HEK293 (cell line): ENCODE data around the gene RNASE4.

Experiments
- CTCF ChIP-seq: fragments of 450-650 bp; formaldehyde crosslinking; IDR thresholded peaks from 2 replicates; pipeline ENCODE4 v1.5.1; 2016; ENCODE audit warnings: missing biosample characterization, missing genetic modification characterization
- SETDB1 ChIP-seq: IDR thresholded peaks from one replicate; pipeline ENCODE4 v1.6.1; 2017; ENCODE audit warnings: mild to moderate bottlenecking, low read length, moderate library complexity, mixed read lengths; ENCODE audit not compliant: insufficient read length
- ZNF132 ChIP-seq: fragments of 450-650 bp; formaldehyde crosslinking; IDR thresholded peaks from 2 replicates; pipeline ENCODE4 v1.5.1; 2017; ENCODE audit warnings: missing biosample characterization, missing genetic modification characterization, borderline replicate concordance
- TF ChIP-seq, protein P1 (sequence below): fragments of 450-650 bp; formaldehyde crosslinking; IDR thresholded peaks from 2 replicates; pipeline ENCODE4 v1.5.1; 2016; ENCODE audit warnings: missing biosample characterization, missing genetic modification characterization

- TF ChIP-seq CTCF (tag by site-specific recombination): no peak
- TF ChIP-seq, protein P1, sequence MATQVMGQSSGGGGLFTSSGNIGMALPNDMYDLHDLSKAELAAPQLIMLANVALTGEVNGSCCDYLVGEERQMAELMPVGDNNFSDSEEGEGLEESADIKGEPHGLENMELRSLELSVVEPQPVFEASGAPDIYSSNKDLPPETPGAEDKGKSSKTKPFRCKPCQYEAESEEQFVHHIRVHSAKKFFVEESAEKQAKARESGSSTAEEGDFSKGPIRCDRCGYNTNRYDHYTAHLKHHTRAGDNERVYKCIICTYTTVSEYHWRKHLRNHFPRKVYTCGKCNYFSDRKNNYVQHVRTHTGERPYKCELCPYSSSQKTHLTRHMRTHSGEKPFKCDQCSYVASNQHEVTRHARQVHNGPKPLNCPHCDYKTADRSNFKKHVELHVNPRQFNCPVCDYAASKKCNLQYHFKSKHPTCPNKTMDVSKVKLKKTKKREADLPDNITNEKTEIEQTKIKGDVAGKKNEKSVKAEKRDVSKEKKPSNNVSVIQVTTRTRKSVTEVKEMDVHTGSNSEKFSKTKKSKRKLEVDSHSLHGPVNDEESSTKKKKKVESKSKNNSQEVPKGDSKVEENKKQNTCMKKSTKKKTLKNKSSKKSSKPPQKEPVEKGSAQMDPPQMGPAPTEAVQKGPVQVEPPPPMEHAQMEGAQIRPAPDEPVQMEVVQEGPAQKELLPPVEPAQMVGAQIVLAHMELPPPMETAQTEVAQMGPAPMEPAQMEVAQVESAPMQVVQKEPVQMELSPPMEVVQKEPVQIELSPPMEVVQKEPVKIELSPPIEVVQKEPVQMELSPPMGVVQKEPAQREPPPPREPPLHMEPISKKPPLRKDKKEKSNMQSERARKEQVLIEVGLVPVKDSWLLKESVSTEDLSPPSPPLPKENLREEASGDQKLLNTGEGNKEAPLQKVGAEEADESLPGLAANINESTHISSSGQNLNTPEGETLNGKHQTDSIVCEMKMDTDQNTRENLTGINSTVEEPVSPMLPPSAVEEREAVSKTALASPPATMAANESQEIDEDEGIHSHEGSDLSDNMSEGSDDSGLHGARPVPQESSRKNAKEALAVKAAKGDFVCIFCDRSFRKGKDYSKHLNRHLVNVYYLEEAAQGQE: no peak
- no peak for TF ChIP-seq ZNF132 (tag by site-specific recombination)
- TF ChIP-seq SETDB1: no peak
These were observed 49.5 kb downstream of the RNASE4 start for GRCh38 chr14:20733684-20734429.
